Stomach (tissue), 4 donors: ENCODE data around the gene TGM3.

Experiments used
- POLR2A ChIP-seq, 4 donors: fragments of 450-650 bp; IDR thresholded peaks; one replicate each; pipeline ENCODE4 v1.6.1; 2016; ENCODE audit warnings: antibody characterized with exemption in 4 of 4, control low read depth in 2 of 4, mild to moderate bottlenecking in 1 of 4, moderate library complexity in 1 of 4
- POLR2AphosphoS5 ChIP-seq, 3 donors: sonication (generic); formaldehyde crosslinking; IDR thresholded peaks; one replicate each; pipeline ENCODE4 v1.6.1; 2016; ENCODE audit warnings: antibody characterized with exemption in 3 of 3

DNA sequence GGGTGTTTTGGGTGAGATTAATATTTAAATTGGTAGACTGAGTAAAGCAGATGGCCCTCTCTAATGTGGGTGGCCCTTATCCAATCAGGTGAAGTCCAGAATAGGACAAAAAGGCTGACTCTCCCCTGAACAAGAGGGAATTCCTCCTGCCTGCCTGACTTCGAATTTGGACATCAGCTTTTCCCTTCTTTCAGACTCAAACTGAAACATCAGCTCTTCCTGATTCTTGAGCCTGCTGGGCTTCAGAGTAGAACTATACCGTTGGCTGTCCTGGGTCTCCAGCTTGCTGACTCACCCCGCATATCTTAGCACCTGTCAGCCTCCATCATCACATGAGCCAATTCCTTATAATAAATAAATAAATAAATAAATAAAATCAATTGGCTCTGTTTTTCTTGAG is 69.9 kb downstream of the TGM3 start:
- no peak for TF ChIP-seq POLR2A (IDR thresholded peaks at IDR 0.05)
- no peak for TF ChIP-seq POLR2AphosphoS5 (IDR thresholded peaks at IDR 0.05)
